Testis (tissue), 3 donors: ENCODE measurements around the gene DBN1. TPM values are rescaled to one million over a fixed set of nuclear protein-coding genes. Genes with fewer than 3 reads are reported as not detected.

Experiments
- DNase-seq: peaks from one replicate; pipeline ENCODE4 v3.0.0-alpha.2; 2019
- H3K27ac ChIP-seq, 2 donors: fragments of 200-600 bp; sonication (generic); one replicate each; pipeline ENCODE4 v1.5.1; 2019
- H3K27me3 ChIP-seq: fragments of 200-600 bp; sonication (generic); one replicate; pipeline ENCODE4 v1.5.1; 2019
- H3K36me3 ChIP-seq: fragments of 200-600 bp; sonication (generic); one replicate; pipeline ENCODE4 v1.5.1; 2017; ENCODE audit warnings: low read depth; ENCODE audit errors: missing control alignments
- H3K4me1 ChIP-seq: fragments of 200-600 bp; sonication (generic); one replicate; pipeline ENCODE4 v1.5.1; 2019
- H3K4me3 ChIP-seq, 2 donors: fragments of 200-600 bp; sonication (generic); one replicate each; pipeline ENCODE4 v1.5.1; 2017 to 2019
- H3K9me3 ChIP-seq: fragments of 200-600 bp; sonication (generic); one replicate; pipeline ENCODE4 v1.5.1; 2017
- POLR2A ChIP-seq: fragments of 450-650 bp; IDR thresholded peaks from one replicate; pipeline ENCODE4 v1.6.1; 2017; ENCODE audit warnings: antibody characterized with exemption, mild to moderate bottlenecking, moderate library complexity
- WGBS, 2 donors: methylation state at CpG; one replicate each; pipeline ENCODE4 v1.1.5; 2018; 5-methylcytosine and 5-hydroxymethylcytosine counted together
- intact Hi-C: fragments of 100-400 bp; cut with DNase I; formaldehyde crosslinking; loops from one replicate; pipeline ENCODE4 v1.15.1; 2023; ENCODE audit warnings: low total_unique reads
- polyA plus RNA-seq: library from polyadenylated mRNA; stranded (reverse); fragments of 350-450 nt; fragmentation: Illumina TruSeq; extraction: RNeasy Lipid Tissue Mini Kit (QIAGEN cat#74804); gene quantifications from one replicate; pipeline ENCODE4 v1.2.3, GENCODE V29; 2014; ENCODE audit warnings: low read depth, low replicate concordance; ENCODE audit not compliant: insufficient read depth
- total RNA-seq, 2 donors: library from RNA; depleted of rRNA; stranded (reverse); fragments of >200 nt; gene quantifications; one replicate each; pipeline ENCODE4 v1.2.3, GENCODE V29; 2016
- TF ChIP-seq, protein P1 (sequence below), 3 experiments: fragments of 450-650 bp in 2 of 3; fragments of 200-600 bp in 1 of 3; sonication (generic) in 1 of 3; IDR thresholded peaks; one replicate each; pipeline ENCODE4 v1.5.1; 2016 to 2019; ENCODE audit warnings: antibody characterized with exemption in 3 of 3, mild to moderate bottlenecking in 2 of 3, moderate library complexity in 1 of 3

DBN1 gene
- total and polyA plus RNA-seq, 3 donors from 2014 or later: 50.5 to 83.1 (median 69.6) TPM

- no peaks in the 10 kb centered on the region for H3K27me3 ChIP-seq
- H3K36me3 ChIP-seq: no peaks in the 10 kb centered on the region
- no peak overlapping the region for H3K27ac ChIP-seq
- DNase-seq: no peak
- H3K9me3 ChIP-seq: no peaks in the 10 kb centered on the region
- H3K4me3 ChIP-seq: no peak overlapping the region
- intact Hi-C loops: no loop called here
- 84 to 100% methylated on average over 1 to 15 of the region's 15 CpGs for WGBS, 2 donors
- TF ChIP-seq, protein P1, sequence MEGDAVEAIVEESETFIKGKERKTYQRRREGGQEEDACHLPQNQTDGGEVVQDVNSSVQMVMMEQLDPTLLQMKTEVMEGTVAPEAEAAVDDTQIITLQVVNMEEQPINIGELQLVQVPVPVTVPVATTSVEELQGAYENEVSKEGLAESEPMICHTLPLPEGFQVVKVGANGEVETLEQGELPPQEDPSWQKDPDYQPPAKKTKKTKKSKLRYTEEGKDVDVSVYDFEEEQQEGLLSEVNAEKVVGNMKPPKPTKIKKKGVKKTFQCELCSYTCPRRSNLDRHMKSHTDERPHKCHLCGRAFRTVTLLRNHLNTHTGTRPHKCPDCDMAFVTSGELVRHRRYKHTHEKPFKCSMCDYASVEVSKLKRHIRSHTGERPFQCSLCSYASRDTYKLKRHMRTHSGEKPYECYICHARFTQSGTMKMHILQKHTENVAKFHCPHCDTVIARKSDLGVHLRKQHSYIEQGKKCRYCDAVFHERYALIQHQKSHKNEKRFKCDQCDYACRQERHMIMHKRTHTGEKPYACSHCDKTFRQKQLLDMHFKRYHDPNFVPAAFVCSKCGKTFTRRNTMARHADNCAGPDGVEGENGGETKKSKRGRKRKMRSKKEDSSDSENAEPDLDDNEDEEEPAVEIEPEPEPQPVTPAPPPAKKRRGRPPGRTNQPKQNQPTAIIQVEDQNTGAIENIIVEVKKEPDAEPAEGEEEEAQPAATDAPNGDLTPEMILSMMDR (IDR thresholded peaks at IDR 0.05): no peak
- TF ChIP-seq POLR2A: no peak
- peaks cover 16% of the 10 kb centered on the region for H3K4me1 ChIP-seq
These were observed 30.1 kb downstream of the DBN1 start for GRCh38 chr5:177443144-177443983.

- DNase-seq: no peak
- no peaks in the 10 kb centered on the region for H3K36me3 ChIP-seq
- H3K27ac ChIP-seq: no peak overlapping the region
- intact Hi-C loops: no loop called here
- H3K9me3 ChIP-seq: no peaks in the 10 kb centered on the region
- peaks cover 9% of the 10 kb centered on the region for H3K4me1 ChIP-seq
- no peak overlapping the region for H3K4me3 ChIP-seq
- H3K27me3 ChIP-seq: no peaks in the 10 kb centered on the region
- WGBS, 2 donors: 91 to 93% methylated on average over 8 to 20 of the region's 20 CpGs
- no peak for TF ChIP-seq POLR2A
- TF ChIP-seq, protein P1 (IDR thresholded peaks at IDR 0.05): no peak
These were observed 31.2 kb downstream of the DBN1 start for GRCh38 chr5:177442066-177442826.

DNA sequence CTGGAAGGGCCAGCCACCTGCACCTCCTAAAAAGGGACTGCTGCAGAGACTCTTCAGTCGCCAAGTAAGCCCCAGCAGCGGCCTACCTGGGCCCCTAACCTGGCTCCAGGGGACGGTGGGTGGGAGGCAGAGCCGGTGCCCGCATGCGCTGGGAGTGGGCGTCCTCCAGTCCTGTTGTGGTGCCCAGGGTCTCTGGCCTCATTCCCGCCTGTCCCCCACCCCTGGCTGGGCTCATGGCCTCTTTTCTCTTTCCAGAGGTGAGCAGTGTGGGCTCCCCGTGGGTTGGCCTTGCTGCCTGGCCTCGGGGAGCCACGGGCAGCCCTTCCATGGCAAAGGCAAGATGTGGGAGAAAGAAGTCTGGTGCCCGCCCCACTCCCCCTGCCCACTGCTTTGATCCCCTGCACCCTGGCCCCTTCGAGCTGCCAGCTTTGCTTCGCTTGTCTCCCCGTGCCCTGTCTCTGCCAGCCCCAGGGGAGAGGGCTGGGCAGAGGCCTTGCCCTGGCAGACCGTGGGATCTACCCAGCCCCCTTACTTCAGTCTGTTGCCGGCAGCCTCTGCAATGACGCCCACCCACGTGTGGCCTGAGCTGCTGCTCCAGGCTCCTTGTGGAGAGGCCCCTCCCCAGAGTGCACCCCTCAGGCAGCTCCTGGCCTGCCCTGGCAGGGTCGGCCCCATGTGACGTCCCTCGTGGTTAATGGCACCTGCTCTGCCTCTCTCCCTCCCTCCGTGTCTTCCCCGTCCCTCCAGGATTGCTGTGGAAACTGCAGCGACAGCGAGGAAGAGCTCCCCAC, 32.2 kb downstream of the DBN1 start:
- intact Hi-C loops: no loop called here
- peaks cover 3% of the 10 kb centered on the region for H3K4me1 ChIP-seq
- TF ChIP-seq POLR2A: no peak
- TF ChIP-seq, protein P1 (IDR thresholded peaks at IDR 0.05): no peak
- H3K9me3 ChIP-seq: no peaks in the 10 kb centered on the region
- WGBS, 2 donors: 90% methylated on average over 20 to 26 of the region's 26 CpGs
- no peak overlapping the region for H3K27ac ChIP-seq
- H3K36me3 ChIP-seq: no peaks in the 10 kb centered on the region
- H3K27me3 ChIP-seq: no peaks in the 10 kb centered on the region
- no peak overlapping the region for H3K4me3 ChIP-seq
- no peak for DNase-seq

DNA sequence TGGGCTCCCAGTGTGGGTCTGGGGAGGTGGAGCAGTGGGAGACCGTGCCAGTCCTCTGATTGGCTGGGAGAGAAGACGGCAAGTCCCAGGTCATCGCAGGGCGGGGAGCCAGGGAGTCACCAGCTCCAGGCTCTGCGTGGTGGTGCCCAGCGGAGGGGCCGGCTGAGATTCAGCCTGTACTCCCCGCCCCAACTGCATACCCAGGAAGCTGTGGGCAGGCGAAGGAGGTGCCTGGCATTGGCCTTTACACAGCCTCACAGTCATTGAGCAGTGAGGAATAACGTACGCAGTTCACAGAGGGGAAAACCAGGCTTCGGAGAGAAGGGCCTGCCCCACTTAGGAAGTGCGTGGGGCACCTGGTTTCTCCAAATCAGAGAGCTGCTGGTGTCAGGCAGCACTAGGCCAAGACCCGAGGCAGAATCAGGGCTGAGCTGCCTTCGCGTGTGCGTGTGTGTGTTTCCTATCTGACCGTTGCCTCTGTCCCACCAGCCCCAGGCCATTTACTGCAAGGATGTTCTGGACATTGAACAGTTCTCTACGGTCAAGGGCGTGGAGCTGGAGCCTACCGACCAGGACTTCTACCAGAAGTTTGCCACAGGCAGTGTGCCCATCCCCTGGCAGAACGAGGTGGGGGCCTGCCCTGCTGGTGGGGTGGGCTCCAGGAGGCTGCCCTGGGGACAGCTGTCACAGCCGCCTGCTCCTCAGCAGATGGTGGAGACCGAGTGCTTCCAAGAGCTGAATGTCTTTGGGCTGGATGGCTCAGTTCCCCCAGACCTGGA, 33.0 kb downstream of the DBN1 start:
- TF ChIP-seq, protein P1 (IDR thresholded peaks at IDR 0.05): no peak
- Histone ChIP-seq H3K4me1 (no peaks in the 10 kb centered on the region), H3K27ac (no peak overlapping the region), H3K36me3 (no peaks in the 10 kb centered on the region), H3K9me3 (no peaks in the 10 kb centered on the region), H3K4me3 (no peak overlapping the region), H3K27me3 (no peaks in the 10 kb centered on the region)
- intact Hi-C loops: no loop called here
- no peak for DNase-seq
- WGBS, 2 donors: 85 to 94% methylated on average over 18 to 23 of the region's 24 CpGs
